Astrocyte of the spinal cord (primary cell): ENCODE results near the gene LY6G5B.

Source experiments
- DNase-seq: peaks from one replicate; pipeline ENCODE4 v3.0.0; 2011; ENCODE audit warnings: low read depth, low spot score
- H3K4me3 ChIP-seq: 2 replicates; pipeline ENCODE4 v1.5.1; 2011; ENCODE audit warnings: low read depth, mild to moderate bottlenecking, low read length, moderate library complexity
- in situ Hi-C: cut with HindIII; loops from 2 replicates; pipeline ENCODE4 v1.10.0; 2017; ENCODE audit warnings: low sequenced_read_pairs
- TF ChIP-seq, protein P1 (sequence below): IDR thresholded peaks from 2 replicates; pipeline ENCODE4 v1.5.1; 2012; ENCODE audit warnings: low read depth, mild to moderate bottlenecking, low read length, inconsistent platforms

LY6G5B gene

DNA sequence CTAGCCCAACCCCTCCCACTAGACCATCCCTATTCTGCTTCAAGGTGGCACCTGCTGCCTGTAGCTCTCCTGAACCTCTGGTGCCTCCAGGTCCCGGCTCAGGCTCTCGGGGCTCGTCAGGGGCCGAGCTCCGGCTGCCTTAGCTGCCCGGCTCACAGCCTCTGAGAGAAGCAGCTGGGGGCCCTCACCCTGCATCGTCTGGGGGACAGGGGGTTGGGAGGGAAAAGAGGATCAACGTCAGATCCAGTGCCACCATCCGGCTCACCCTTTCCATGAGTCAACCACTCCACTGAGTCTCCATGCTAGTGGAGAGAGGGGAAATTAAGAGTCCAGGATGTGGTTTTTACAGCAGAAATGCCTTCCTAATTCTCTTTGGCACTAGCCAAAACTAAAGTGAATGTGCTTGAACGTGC lies 30.3 kb upstream of the LY6G5B start:
- DNase-seq: peak; percentile 64
- in situ Hi-C loops: no loop called here
- no peak overlapping the region for H3K4me3 ChIP-seq
- TF ChIP-seq, protein P1, sequence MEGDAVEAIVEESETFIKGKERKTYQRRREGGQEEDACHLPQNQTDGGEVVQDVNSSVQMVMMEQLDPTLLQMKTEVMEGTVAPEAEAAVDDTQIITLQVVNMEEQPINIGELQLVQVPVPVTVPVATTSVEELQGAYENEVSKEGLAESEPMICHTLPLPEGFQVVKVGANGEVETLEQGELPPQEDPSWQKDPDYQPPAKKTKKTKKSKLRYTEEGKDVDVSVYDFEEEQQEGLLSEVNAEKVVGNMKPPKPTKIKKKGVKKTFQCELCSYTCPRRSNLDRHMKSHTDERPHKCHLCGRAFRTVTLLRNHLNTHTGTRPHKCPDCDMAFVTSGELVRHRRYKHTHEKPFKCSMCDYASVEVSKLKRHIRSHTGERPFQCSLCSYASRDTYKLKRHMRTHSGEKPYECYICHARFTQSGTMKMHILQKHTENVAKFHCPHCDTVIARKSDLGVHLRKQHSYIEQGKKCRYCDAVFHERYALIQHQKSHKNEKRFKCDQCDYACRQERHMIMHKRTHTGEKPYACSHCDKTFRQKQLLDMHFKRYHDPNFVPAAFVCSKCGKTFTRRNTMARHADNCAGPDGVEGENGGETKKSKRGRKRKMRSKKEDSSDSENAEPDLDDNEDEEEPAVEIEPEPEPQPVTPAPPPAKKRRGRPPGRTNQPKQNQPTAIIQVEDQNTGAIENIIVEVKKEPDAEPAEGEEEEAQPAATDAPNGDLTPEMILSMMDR: no peak

DNA sequence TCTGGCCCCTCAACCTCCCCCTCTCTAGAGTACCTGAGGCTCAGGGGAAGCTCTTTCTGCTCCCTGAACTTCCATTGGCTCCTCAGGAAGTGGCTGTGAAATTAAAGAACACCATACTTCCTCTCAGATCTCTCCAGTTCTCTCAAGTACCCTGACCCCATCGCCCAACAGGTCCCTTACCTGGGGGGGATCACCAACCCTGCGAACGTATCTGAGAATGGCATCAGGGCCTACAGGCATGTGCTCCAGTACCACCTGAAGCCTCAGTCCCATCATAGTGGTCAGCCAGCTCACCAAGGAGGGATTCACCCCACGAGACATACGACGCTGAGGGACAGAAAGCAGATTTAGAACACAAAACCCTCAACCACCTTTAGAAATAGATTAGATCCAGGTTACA lies 29.2 kb upstream of the LY6G5B start:
- no peak overlapping the region for H3K4me3 ChIP-seq
- no peak for DNase-seq
- in situ Hi-C loops: no loop called here
- TF ChIP-seq, protein P1: no peak

DNA sequence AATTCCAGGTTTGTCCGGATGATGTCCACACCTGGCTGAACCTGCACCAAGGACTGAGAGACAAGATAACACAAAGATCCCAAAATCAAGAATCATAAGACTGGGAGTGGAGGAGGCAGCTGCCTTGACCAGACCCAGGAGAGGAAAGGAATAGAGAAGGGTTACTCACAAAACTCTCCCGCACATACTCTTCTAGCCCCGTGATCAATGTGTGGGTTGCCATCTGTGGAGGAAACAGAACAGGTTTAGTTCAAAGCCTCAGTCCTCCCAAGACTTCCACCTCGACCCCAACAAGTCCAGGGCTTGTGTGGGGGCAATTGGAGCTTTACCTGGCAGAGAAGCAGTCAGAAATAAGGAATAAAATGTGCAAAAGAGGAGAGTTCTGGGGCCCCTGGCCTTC lies 28.4 kb upstream of the LY6G5B start:
- no peak for DNase-seq
- in situ Hi-C loops: no loop called here
- no peak overlapping the region for H3K4me3 ChIP-seq
- TF ChIP-seq, protein P1: no peak

DNA sequence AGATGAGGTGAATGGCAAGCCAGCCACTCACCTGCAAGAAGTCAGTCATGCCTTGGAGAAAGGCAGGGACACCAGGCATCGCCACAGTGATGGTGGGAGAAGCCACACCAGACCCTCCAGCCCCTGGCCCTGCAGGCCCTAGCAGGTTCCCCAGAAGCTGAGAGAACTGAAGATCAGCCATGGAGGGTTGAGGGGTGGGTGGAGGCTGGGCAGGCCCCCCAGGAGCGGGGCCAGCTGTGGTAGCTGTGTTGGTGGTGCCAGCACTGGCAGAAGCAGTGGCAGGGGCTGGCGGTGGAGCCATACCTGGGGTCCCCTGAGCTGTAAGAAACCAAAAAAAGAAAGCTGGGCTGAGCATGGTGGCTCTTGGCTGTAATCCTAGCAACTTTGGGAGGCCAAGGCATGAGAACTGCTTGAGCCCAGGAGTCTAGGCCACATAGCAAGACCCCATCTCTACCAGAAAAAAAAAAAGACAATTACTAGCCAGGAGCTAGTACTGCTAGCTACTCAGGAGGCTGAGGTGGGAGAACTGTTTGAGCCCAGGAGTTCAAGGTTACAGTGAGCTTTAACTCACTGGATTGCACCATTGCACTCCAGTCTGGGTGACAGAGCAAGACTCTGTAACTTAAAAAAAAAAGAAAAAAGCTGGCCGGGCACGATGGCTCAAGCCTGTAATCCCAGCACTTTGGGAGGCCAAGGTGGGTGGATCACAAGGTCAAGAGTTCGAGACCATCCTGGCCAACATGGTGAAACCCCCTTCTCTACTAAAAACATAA lies 26.8 kb upstream of the LY6G5B start:
- in situ Hi-C loops: no loop called here
- TF ChIP-seq, protein P1: no peak
- no peak overlapping the region for H3K4me3 ChIP-seq
- DNase-seq: no peak

DNA sequence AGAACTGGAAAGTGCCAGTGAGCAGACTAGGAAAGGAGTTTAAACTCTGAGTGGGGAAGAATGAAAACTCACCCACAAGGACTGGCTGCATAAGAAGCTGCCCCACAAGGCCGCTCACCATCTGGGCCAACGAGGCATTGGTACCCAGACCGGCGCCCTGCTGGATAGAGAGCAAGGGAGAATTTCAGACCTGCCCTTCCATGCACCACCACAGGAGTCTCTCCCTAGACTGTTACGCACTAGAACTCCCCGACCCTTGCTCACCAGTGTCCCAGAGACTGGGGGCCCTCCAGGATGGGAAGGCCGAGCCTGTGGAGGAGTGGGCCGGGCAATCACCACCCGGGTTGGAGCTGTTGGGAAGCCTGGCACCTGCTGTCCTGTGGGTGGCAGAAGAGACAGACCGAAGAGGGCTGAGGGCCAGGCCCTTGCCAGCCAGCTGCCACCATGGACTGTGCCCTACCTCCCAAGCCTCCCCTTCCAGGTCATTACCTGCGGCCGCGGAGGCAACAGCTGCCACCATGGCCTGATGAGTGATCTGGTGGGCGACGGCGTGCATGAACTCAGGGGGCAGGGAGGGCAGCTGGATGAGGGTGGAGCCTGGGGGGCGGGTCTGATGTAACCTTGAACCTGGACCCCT lies 25.8 kb upstream of the LY6G5B start:
- TF ChIP-seq, protein P1: no peak
- no peak overlapping the region for H3K4me3 ChIP-seq
- in situ Hi-C loops: no loop called here
- no peak for DNase-seq

DNA sequence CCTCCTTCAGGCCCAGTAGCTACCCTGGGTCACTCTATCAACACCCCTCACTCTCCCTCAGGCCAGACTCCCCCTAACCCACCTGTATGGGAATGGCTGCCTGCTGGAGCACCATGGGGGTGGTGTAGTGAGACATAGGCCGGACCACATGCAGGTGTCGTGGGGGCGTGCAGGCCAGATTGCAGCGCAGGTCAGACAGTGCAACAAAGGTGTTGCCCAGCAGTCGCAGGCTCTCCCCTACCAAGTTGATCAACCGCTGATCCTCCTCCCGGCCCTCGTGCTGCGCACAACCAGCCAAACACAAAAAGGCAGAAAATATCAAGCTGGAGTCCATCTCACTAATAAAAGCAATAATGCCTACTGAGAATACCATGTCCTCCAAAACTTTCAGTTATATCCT lies 24.5 kb upstream of the LY6G5B start:
- no peak overlapping the region for H3K4me3 ChIP-seq
- TF ChIP-seq, protein P1: no peak
- in situ Hi-C loops: no loop called here
- no peak for DNase-seq
